GM18499 (cell line): ENCODE data around the gene MANEAL.
"Not testable (repeated sequence)": the region's sequence is repeated elsewhere in the genome, so short reads cannot be mapped to it uniquely, and the experiment has no call there.

ENCODE experiments used
- ATAC-seq: cut with Tn5 transposase; IDR thresholded peaks from one replicate; pipeline ENCODE4 v1.9.1; 2021; ENCODE audit warnings: moderate number of reproducible peaks; ENCODE audit not compliant: insufficient read depth, unreplicated experiment

MANEAL gene

DNA sequence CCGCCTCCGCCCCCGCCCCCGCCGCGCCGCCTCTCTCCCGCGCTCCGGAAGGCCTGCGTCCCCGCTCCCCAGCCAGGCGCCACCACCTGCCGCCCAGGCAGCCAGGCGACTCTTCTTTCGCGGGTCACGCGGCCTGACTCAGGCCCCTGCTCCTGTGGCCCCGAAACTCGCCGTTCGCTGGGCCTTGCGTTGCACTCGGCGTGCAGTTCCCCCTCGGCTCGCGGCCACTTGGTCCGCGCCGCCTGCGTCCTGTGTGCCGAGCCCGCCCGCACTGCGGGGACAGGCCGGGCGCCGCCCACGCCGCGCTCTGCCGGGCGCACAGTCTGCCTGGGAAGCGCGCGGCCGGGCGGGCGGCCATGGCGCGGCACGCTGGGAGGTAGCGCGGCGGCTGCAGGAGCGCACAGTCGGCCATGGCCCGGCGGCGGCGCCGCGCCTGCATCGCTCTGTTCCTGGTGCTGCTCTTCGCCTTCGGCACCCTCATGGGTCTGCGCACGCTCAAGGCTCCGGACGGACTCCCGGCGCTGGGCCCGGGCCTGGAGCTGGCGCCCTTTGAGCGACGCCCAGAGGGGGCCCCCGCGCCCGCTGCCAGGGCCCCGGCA lies at the start of gene MANEAL:
Gene MANEAL, plus strand, starts transcription at position 75 of the 599 bp plus-strand sequence. Its CDS starts 336 bp downstream, at position 411.
- no peak for ATAC-seq

- no peak for ATAC-seq
These were observed 46.8 kb upstream of the MANEAL start for GRCh38 chr1:37746806-37747205.

DNA sequence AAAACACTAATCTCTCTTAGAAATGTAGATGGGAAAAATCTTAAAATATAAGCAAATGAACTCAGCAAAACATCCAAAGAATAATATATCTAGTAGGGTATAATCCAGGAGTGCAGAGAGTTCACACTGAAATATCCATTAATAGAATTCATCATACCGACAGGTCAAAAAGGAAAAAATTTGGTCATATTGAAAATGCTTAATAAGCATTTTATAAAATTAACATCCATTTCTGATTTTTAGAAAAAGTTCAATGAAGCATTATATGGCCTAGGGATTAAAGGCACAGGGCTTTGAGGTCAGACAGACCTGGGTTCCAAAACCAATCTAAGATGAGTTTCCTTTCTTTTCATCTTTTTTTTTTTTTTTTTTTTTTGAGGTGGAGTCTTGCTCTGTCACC lies 45.1 kb upstream of the MANEAL start:
- ATAC-seq, result no peak

GRCh38 chr1:37752213-37752582 lies 41.4 kb upstream of the MANEAL start:
- no peak for ATAC-seq

DNA sequence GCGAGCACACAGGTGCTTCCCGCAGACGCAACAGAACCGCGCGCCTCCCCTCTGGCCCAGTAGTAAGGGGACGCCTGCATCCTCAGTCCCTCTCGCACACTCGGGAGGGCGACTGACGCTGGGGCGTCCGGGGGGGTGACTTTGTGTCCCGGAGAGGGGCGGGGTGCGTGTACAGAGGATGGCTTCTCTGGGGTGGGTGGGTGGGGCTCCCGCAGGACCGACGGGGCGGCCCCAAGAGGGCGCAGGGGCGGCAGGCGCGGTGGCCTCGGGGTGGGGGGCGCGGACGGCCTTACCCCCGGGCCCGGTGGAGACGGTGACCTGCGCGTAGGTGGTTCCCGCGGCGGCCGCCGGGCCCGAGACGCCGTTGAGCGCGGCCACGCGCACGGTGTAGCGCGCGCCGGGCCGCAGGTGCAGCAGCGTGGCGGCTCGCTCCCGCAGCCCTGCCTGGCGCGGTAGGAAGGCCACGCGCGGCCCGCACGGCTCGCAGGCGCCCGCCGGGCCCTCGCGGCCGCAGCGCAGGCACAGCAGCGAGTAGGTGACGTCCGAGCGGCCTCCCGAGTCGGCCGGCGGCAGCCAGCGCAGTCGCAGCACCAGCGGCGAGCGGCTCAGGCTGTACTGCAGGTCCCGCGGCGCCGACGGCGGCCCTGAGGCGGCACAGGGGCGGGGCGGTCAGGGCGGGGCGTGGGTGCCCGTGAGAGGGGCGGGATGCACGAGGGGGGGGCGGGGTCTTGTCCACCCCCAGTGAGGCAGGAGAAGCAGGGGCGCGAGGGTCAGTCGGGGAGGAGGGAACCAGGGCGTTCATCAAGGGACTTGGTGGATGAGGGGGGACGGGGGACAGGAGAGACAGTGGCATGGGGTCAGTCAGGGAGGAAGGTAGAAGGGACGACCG lies 40.8 kb upstream of the MANEAL start:
- ATAC-seq, result no peak

DNA sequence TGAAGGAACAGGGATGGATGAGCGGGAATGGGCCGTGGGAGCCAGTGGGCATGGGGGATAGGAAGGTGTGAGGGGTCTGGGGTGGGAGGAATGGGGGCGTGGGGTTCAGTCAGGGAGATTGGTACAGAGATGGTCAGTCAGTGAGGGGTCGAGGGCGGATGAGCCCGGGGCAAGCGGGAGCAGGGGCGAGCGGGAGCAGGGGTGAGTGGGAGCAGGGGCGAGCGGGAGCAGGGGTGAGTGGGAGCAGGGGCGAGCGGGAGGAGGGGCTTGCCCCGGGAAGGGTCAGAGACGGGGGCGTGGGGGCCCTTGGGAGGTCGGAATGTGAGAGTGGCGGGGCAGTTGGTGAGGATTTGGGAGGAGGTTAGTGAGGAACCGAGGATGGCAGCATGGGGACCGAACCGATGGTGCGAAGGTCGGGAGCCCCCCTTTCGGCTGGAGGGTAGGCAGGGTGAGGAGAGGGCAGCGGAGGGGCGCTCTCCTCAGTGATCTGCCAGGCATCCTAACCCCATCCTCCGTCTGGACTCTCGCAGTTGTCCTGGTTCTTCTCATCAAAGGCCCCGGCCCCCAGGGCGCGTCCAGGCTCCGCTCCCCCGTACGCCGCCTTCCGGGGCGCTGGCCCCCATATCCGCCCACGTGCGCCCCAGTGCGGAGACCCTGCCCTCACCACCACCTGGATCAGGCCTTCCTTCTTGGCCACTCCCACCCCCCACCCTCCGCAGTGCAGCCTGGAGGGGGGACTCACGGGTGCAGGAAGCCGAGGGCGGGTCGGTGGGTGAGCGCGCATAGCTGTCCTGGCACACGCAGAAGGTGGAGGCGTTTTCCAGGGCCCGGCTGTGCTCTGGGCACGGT lies 40.0 kb upstream of the MANEAL start:
- no peak for ATAC-seq

DNA sequence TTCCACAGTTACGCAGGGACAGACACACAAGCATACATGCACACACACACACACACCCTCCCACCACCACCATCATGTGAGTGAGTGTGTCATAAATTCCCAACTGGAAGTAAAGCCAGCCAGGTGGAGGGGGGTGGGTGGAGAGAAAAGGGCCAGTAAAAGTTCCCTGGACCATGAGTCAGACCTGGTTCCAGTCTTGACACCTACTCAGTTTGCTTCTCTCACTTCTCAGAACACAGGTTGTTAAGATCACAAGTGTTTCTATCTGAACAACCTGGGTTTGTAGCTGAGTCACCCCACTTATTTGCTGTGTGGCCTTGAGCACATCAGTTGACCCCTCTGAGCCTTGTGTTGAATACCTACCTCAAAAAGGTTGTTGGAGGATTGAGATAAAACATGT lies 38.4 kb upstream of the MANEAL start:
- ATAC-seq, result no peak

DNA sequence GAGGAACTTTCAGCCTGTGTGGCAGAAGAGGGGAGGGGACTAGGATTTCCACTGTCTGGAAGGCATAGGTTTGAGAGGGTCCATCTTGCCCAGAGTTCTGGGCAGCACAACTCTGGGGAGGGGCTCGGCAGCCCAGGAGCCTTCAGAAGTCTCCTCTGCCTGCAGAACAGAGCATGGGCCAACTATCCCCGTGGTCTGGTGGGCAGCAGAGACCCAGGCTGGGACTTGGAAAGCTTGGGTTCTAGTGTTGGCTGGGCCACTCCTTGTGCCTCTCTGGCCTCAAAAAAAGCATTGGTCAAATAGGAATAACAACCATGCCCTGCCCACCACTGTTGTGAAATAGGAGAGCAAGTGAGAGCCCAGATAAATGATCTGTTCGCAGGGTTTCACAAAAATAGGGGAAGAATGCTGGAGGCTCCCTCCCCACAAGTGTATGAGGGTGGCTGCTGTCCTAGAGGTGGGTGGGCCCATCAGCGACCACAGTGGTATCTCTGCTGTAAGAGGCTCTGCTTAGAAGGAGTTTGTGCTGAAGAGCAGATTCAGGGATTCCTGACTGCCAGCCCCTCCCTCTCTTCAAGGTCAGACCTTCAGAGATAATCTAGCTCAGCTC lies 37.6 kb upstream of the MANEAL start:
- no peak for ATAC-seq

DNA sequence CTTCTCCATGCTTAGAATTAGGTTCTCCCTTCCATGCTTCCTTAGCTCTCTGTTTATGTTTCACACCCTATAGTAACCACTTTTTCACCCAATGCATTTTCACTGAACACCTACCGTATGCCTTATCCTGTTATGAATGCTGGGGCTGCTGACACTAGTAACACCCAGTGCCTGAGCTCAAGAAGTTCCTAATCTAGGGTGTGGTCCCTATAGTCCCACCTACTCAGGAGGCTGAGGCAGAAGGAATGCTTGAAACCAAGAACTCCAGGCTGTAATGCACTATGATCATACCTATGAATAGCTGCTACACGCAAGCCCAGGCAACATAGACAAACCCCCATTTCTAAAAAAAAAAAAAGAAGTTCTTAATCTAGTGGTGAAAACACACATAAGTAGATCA lies 34.2 kb upstream of the MANEAL start:
- ATAC-seq, result no peak

GRCh38 chr1:37761416-37762095 lies 32.1 kb upstream of the MANEAL start:
- no peak for ATAC-seq

DNA sequence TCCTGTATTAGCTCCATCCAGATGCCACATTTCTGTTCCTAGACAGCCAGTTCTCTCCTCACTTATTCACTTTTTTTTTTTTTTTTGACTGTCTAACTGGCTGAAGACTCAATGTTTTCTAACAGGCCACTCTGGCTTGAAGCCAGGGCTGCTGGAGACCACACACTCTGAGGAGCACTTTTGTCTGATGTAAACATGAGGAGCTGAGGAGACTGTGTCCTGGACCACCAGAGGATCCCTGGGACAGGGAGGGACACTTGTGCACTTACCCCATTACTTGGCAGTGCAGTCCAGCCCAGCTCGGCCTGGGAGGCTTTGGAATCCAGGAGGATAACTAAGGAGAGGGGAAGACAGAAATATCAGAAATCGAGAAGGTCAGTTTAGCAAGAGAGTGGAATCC lies 31.1 kb upstream of the MANEAL start:
- no peak for ATAC-seq

DNA sequence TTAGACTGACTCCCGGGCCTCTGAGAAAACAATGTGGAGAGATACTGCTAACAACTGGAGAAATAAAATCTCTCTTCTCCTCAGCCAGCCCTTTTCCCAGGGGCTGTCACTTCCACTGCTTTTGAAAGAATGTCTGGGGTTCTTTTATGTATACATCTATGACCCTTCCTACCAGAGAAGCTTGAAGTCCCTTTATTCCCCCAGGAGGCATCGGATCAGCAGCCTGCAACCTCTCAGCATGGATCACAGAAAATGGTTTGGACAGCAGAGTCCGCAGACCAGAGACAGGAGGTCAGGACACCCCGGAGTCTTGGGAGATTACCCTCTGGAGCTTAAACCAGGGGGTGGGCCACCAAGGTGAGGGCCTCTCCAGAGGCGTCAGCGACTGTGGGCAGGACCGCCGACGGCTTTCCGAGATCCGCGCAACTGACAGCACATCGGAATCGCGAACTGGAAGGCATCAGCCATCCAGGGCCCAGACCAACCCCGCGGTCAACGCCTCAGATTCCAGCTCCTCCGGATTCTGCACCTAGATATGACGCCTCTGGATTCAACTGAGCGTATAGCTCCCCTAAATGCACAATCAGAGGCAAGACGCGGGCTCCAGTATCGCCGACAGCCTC lies 29.7 kb upstream of the MANEAL start:
- no peak for ATAC-seq

DNA sequence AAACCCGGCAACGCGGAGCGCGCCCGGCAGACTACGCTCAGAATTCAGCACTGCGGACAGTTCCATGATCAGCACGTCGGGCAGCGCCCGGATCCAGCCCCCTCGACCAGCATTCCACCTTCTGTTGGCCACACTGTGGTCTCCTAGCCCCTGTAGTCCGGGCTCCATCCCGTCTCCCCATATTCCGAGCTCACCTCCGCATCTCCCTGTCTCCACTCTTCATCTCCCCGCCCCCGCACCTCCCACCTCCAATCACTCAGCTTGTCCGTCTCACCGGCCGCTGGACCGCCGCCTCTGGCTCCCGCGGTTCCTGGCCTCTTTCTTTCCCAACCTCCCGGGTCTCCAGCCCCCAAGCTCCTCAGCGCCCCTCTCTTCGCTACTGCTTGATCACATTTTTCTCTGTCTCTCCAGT lies 29.2 kb upstream of the MANEAL start:
- no peak for ATAC-seq

- no peak for ATAC-seq
These were observed 28.7 kb upstream of the MANEAL start, which contains the start of gene EPHA10 for GRCh38 chr1:37764888-37765441. TSS of gene EPHA10 (minus strand) at chr1:37765120. CDS start at chr1:37765066, 54 bp downstream.

GRCh38 chr1:37765916-37766664 lies 27.6 kb upstream of the MANEAL start:
- no peak for ATAC-seq

GRCh38 chr1:37767488-37767887 lies 26.2 kb upstream of the MANEAL start:
- ATAC-seq, result no peak

- ATAC-seq, result not testable (repeated sequence)
These were observed 22.2 kb upstream of the MANEAL start for GRCh38 chr1:37771440-37771839.

GRCh38 chr1:37776946-37777516 lies 16.6 kb upstream of the MANEAL start:
- ATAC-seq, result no peak
